Hematopoietic multipotent progenitor cell treated with erythropoietin and hydrocortisone succinate and interleukin-3 and kit ligand, for 6 days (in vitro differentiated cells): ENCODE data around the gene VENTX.
"Not testable (repeated sequence)": the region's sequence is repeated elsewhere in the genome, so short reads cannot be mapped to it uniquely, and the experiment has no call there.

ENCODE experiments used
- DNase-seq: peaks from one replicate; pipeline ENCODE4 v3.0.0-alpha.2; 2015

Gene VENTX

GRCh38 chr10:133217800-133218589, 19.7 kb upstream of the VENTX start:
- no peak for DNase-seq

DNA sequence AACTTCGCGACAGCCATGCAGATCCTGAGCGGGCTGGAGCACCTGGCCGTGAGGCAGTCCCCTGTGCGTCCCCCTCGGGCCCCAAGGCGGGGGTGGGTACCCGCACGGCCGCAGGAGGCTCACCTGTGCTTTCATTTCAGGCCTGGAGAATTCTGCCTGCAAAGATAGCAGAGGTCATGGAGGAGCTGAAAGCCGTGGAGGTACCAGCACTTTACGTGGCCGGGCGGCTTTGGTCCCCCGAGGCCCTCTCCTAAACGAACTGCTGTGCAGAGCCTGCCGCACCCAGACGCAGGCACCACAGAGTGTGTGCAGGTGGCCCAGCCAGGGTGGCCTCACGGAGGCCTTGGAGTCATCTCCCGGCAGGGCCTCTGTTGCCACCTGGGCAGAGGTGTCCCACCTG, 18.8 kb upstream of the VENTX start:
- no peak for DNase-seq

DNA sequence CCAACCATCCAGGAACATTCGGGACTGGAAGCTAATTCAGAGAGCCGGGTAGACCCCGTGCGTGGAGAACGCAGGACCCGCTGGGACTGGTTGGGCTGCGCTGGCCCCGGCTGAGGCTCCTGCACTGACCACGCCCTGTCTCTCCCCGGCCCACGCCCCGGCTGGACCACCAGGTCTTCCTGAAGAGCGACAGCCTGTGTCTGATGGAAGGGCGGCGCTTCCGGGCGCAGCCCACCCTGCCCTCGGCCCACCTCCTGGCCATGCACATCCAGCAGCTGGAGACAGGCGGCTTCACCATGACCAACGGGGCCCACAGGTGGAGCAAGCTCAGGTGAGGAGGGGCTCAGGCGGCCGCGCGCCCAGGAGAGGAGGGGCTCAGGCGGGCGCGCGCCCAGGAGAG, 17.9 kb upstream of the VENTX start:
- no peak for DNase-seq

- no peak for DNase-seq
These were observed 16.3 kb upstream of the VENTX start for GRCh38 chr10:133221331-133221730.

GRCh38 chr10:133221756-133222155, 15.9 kb upstream of the VENTX start:
- not testable (repeated sequence) for DNase-seq

DNA sequence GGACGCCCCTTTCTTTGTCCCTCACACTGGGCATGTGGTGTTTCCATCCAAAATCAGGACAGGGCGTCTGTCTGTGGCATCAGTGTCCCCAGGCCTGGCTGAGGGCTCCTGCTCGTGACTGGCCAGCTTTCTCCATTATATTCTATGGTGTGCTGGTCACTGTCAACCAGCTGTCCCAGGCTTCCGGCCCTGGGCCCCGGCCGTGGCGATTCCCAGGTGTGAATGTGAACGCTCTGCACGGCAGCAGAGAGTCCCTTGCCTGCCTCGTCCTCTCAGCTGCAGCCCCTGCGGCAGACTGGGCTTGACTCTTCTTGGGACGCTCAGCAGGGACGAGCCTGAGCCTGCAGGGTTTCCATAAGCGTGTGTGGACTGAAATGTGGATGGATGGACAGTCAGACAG, 13.6 kb upstream of the VENTX start:
- DNase-seq, result no peak

- DNase-seq, result peak; percentile 40
These were observed 12.8 kb upstream of the VENTX start for GRCh38 chr10:133224756-133225372.

GRCh38 chr10:133225707-133226191, 11.9 kb upstream of the VENTX start:
- DNase-seq, result no peak

DNA sequence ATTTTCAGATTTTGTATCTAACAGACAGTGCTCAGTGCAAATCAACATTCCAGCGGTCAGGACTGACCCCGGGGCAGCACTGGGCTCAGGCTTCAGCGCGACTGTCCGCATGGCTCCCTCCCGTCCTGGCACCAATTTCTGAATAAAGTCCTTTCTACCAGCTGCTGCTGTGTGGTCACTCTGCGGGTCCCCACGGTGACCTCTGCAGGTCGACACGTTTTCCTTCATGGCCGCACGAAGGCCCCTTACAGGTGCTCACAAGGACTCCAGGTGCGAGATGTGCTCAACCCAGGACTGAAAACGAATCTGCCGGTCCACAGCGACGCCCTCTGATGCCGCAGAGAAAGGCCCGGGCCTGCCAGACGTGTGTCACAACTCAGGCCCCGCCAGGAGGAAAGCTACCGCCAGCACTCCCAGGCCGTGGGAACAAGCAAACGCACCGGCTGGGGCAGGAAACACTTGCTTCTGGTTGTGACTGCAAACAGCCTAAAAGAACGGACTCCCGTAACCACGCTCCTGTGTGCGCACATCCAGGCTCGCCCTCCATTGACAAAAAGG, 11.3 kb upstream of the VENTX start:
- DNase-seq, result no peak

GRCh38 chr10:133227256-133227655, 10.4 kb upstream of the VENTX start:
- DNase-seq, result no peak

GRCh38 chr10:133229265-133230043, 8.2 kb upstream of the VENTX start:
- no peak for DNase-seq

GRCh38 chr10:133230044-133230361, 7.7 kb upstream of the VENTX start, which contains the start of gene UTF1:
Gene UTF1, plus strand, starts transcription at chr10:133230217. Its CDS starts 72 bp downstream, at chr10:133230289.
- DNase-seq, result no peak

DNA sequence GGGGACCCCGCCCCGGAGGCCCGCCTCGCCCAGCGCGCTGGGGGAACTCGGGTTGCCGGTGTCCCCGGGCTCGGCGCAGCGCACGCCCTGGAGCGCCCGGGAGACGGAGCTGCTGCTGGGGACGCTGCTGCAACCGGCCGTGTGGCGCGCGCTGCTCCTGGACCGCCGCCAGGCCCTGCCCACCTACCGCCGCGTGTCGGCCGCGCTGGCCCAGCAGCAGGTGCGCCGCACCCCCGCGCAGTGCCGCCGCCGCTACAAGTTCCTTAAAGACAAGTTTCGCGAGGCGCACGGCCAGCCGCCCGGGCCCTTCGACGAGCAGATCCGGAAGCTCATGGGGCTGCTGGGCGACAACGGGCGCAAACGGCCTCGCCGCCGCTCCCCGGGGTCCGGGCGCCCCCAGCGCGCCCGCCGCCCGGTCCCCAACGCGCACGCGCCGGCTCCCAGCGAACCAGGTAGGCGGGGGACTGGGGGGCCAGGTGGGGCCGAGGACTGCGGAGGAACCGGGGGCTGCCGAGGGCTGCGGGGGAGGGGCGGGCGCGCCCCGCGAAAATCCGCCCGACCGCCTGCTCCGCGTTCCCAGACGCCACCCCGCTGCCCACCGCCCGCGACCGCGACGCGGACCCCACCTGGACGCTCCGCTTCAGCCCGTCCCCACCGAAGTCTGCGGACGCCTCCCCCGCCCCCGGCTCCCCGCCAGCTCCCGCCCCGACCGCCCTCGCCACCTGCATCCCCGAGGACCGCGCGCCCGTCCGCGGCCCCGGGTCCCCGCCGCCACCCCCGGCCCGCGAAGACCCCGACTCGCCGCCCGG, 7.1 kb upstream of the VENTX start:
- peak; percentile 61 for DNase-seq

DNA sequence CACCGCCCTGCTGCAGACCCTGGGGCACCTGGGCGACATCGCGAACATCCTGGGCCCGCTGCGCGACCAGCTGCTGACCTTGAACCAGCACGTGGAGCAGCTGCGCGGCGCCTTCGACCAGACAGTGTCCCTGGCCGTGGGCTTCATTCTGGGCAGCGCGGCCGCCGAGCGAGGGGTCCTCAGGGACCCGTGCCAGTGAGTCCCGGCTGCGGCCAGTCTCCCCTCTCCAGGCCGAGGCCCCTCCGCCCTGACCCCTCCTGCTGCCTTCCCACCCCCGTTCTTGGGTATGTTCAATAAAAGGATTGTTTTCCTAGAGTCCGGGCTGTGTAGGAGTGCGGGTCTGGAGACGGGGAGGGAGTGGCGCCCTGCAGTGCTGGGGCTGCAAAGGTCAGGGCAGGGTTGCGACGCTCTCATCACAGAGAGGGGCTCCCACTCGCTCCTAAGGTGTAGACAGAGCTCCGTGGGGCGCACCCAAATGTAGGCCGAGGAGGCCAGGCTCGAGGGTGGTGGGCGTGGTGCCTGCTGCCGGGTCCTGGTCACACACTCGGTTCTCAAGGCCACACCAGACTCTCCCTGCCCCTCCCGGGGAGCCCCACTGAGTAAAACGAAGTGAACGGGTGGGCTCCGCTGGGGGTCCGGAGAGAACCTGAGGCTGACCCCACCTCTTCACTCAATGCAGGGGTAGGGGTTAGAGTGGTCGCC, 6.3 kb upstream of the VENTX start:
- DNase-seq, result no peak

- no peak for DNase-seq
These were observed 5.6 kb upstream of the VENTX start for GRCh38 chr10:133231946-133232574.

GRCh38 chr10:133234796-133235195, 2.9 kb upstream of the VENTX start:
- not testable (repeated sequence) for DNase-seq

- no peak for DNase-seq
These were observed 2.3 kb upstream of the VENTX start for GRCh38 chr10:133235265-133235855.

DNA sequence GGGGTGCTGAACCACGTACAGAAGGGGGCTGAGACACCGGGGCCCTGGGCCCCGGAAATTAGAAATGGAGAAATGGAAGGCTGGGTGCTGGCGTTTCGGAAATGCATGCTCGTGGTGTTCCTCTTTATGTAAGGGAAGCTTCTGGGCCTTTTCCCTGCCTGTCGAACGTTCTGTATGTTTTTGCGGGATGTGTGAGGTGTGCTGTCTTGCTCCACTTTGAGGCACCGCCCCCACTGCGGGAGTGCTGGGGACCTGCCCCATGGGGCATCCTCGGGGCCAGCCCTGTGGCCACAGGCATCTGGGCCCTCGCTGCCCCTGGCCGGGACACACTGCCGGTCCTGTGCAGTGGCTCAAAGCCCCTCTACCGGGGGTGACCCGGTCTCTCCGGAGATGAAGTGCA, 1.7 kb upstream of the VENTX start:
- DNase-seq, result no peak

GRCh38 chr10:133236401-133237240, 1.0 kb upstream of the VENTX start:
- DNase-seq, result no peak

GRCh38 chr10:133237241-133237587, 441 bp upstream of the VENTX start:
- no peak for DNase-seq
